HEK293T (cell line): ENCODE results near the gene CD300H.

Source experiments
- CTCF ChIA-PET: fragments of 350-600 bp; formaldehyde crosslinking; extraction: SDS; loops from one replicate; lab custom pipeline; 2021; ENCODE audit warnings: antibody characterized with exemption, inconsistent platforms; lab: Yijun Ruan, JAX
- POLR2A ChIA-PET: fragments of 350-600 bp; formaldehyde crosslinking; extraction: SDS; loops from one replicate; lab custom pipeline; 2020; ENCODE audit warnings: antibody characterized with exemption, inconsistent platforms; lab: Yijun Ruan, JAX
- DNase-seq: peaks from one replicate; pipeline ENCODE4 v3.0.0; 2012; ENCODE audit warnings: mixed read lengths; ENCODE audit errors: extremely low spot score
- ARNT ChIP-seq: fragments of 450-650 bp; IDR thresholded peaks from 2 replicates; pipeline ENCODE4 v1.6.1; 2017; ENCODE audit warnings: mild to moderate bottlenecking
- BHLHE40 ChIP-seq: fragments of 450-650 bp; IDR thresholded peaks from 2 replicates; pipeline ENCODE4 v1.6.1; 2016; ENCODE audit warnings: mild to moderate bottlenecking, moderate library complexity, borderline replicate concordance
- CTBP1 ChIP-seq: fragments of 450-650 bp; IDR thresholded peaks from 2 replicates; pipeline ENCODE4 v1.6.1; 2016; ENCODE audit warnings: borderline replicate concordance
- ELF4 ChIP-seq: fragments of 450-650 bp; IDR thresholded peaks from 2 replicates; pipeline ENCODE4 v1.6.1; 2017; ENCODE audit warnings: antibody characterized with exemption
- FOXA1 ChIP-seq: fragments of 450-650 bp; IDR thresholded peaks from 2 replicates; pipeline ENCODE4 v1.6.1; 2016; ENCODE audit warnings: mild to moderate bottlenecking
- FOXK2 ChIP-seq: fragments of 450-650 bp; IDR thresholded peaks from 2 replicates; pipeline ENCODE4 v1.6.1; 2016; ENCODE audit warnings: mild to moderate bottlenecking
- FOXM1 ChIP-seq: fragments of 450-650 bp; IDR thresholded peaks from 2 replicates; pipeline ENCODE4 v1.6.1; 2017; ENCODE audit warnings: mild to moderate bottlenecking, borderline replicate concordance
- HDGF ChIP-seq: fragments of 450-650 bp; IDR thresholded peaks from 2 replicates; pipeline ENCODE4 v1.6.1; 2017; ENCODE audit warnings: antibody characterized with exemption, borderline replicate concordance
- L3MBTL2 ChIP-seq: fragments of 450-650 bp; conservative IDR thresholded peaks from 2 replicates; pipeline ENCODE4 v1.6.1; 2016; ENCODE audit warnings: mild to moderate bottlenecking
- LEF1 ChIP-seq: fragments of 450-650 bp; IDR thresholded peaks from 2 replicates; pipeline ENCODE4 v1.6.1; 2017; ENCODE audit warnings: mild to moderate bottlenecking, borderline replicate concordance
- NFRKB ChIP-seq: fragments of 450-650 bp; IDR thresholded peaks from 2 replicates; pipeline ENCODE4 v1.6.1; 2016; ENCODE audit warnings: mild to moderate bottlenecking, moderate library complexity
- SP1 ChIP-seq: fragments of 450-650 bp; IDR thresholded peaks from 2 replicates; pipeline ENCODE4 v1.6.1; 2017
- SUZ12 ChIP-seq: fragments of 450-650 bp; IDR thresholded peaks from 2 replicates; pipeline ENCODE4 v1.6.1; 2016; ENCODE audit warnings: mild to moderate bottlenecking
- TARDBP ChIP-seq: fragments of 450-650 bp; IDR thresholded peaks from 2 replicates; pipeline ENCODE4 v1.6.1; 2016
- ZNF384 ChIP-seq: fragments of 450-650 bp; IDR thresholded peaks from 2 replicates; pipeline ENCODE4 v1.6.1; 2016
- TF ChIP-seq, protein P1 (sequence below): fragments of 450-650 bp; IDR thresholded peaks from 2 replicates; pipeline ENCODE4 v1.6.1; 2016

The CD300H gene

DNA sequence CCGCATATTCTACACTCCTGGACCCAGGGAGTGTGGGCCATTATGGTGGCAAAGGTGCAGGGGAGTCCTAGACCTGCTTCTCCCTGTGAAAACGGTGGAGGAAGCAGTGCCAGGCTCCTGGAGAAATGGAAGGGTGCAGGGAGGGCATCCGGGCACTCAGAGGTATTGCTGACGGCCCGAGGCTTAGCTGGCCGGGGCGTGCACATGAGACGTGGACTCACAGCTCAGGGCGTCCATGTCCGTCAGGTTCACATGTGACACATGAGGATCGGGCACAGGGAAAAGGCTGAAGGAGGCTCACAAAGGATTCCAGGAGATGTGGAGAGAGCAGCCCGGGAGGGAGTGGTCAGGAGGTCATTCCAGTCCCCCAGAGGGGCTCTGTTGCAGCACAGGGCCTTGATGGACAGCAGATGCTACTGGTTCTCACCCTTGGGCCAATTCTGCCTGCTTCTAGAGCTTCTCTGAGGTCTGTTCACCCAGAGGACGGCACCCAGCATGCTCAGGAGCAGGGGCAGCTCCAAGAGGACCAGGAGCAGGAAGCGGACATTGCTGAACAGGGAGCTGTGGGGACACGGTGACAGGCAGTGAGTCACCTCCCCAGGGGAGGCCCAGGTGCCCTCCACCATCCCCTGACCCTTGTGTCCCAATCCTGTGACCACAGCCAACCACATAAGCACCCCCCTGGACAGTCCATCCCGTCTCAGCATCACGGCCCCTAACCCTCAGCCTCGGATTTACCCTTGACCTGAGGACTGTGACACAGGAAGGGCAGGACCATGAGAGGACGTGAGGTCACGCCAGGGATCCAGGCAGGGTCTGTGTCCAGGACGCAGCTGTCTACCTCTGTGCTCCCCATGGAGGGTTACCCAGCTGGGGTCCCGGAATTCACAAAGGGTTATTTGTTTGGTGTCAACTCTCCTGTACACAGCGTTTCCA lies 25.9 kb downstream of the CD300H start:
- no peak for TF ChIP-seq FOXM1
- no peak for TF ChIP-seq BHLHE40
- TF ChIP-seq LEF1, result no peak
- no peak for TF ChIP-seq ELF4
- no peak for TF ChIP-seq CTBP1
- TF ChIP-seq FOXA1, result no peak
- TF ChIP-seq L3MBTL2, result no peak
- no peak for TF ChIP-seq SUZ12
- no peak for TF ChIP-seq SP1
- no peak for TF ChIP-seq TARDBP
- TF ChIP-seq FOXK2, result no peak
- no peak for TF ChIP-seq ZNF384
- no peak for TF ChIP-seq NFRKB
- no peak for TF ChIP-seq HDGF
- no peak for DNase-seq
- ChIA-PET POLR2A (no interaction called here), CTCF (no interaction called here)

DNA sequence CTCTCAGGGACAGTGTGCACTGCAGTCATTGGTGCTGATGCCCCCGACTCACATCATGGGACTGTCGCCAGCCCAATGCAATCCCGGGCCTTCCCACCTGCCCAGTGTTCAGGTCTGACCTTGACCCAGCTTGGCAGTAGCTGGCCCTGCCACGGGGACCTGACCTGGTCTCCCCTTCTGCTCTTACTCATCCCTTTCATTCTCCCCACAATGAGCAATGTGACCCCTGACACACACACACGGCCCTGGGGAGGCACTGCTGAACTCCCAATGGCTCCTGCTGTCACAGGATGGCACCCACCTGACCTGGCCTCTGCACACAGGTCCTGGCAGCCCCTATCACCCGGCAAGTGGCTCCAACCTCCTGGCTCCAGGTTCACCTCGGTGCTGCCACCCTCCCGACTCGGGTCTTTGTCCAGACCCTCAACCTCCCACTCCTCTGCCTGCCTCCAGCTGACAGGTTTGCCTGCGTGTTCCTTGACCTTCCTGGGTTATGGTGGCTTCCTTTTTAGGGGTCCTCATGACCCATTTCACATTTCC lies 28.0 kb downstream of the CD300H start:
- no peak for DNase-seq
- TF ChIP-seq HDGF, result no peak
- TF ChIP-seq L3MBTL2, result no peak
- no peak for TF ChIP-seq LEF1
- TF ChIP-seq FOXK2, result no peak
- no peak for TF ChIP-seq FOXM1
- no peak for TF ChIP-seq CTBP1
- TF ChIP-seq, protein P1, sequence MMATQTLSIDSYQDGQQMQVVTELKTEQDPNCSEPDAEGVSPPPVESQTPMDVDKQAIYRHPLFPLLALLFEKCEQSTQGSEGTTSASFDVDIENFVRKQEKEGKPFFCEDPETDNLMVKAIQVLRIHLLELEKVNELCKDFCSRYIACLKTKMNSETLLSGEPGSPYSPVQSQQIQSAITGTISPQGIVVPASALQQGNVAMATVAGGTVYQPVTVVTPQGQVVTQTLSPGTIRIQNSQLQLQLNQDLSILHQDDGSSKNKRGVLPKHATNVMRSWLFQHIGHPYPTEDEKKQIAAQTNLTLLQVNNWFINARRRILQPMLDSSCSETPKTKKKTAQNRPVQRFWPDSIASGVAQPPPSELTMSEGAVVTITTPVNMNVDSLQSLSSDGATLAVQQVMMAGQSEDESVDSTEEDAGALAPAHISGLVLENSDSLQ, result no peak
- no peak for TF ChIP-seq FOXA1
- no peak for TF ChIP-seq ELF4
- TF ChIP-seq TARDBP, result no peak
- TF ChIP-seq BHLHE40, result no peak
- TF ChIP-seq SP1, result no peak
- ChIA-PET POLR2A (no interaction called here), CTCF (no interaction called here)

DNA sequence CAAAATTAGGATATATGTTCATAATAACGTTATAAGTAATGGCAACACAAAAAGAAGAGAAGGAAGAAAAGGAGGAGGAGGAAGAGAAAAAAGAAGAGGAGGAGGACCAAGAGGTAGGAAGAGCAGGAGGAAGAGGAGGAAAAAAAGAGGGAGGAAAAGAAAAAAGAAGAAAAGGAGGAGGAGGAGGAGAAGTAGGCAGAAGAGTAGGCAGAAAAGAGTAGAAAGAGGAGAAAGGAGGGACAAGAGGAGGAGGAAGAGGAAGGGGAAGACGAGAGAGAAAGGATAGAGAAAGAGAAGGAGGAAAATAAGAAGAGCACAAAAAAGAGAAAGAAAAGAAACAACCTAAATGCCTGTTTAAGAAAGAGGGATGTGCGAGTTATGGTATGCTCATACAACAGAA lies 30.4 kb downstream of the CD300H start:
- TF ChIP-seq FOXA1 (no peak), FOXK2 (no peak), FOXM1 (no peak), CTBP1 (no peak), HDGF (no peak), ELF4 (no peak)
- ChIA-PET CTCF (no interaction called here), POLR2A (interaction anchor here (0.9 kb wide), 1 partner anchor 9 kb away, joined by 3 read pairs; no protein-coding TSS in a partner anchor)
- no peak for DNase-seq

- CTCF ChIA-PET, result interaction anchor here (1.6 kb wide), 1 partner anchor 164 kb away, joined by 7 read pairs; no protein-coding TSS in a partner anchor
- TF ChIP-seq LEF1, result no peak
- TF ChIP-seq ELF4, result no peak
- TF ChIP-seq NFRKB, result no peak
- TF ChIP-seq FOXK2, result no peak
- TF ChIP-seq FOXM1, result no peak
- TF ChIP-seq CTBP1, result no peak
- TF ChIP-seq BHLHE40, result no peak
- TF ChIP-seq, protein P1, result no peak
- TF ChIP-seq ARNT, result no peak
- no peak for DNase-seq
- POLR2A ChIA-PET, result no interaction called here
These were observed 35.2 kb downstream of the CD300H start for GRCh38 chr17:74532115-74532514.

- no peak for TF ChIP-seq CTBP1
- no peak for TF ChIP-seq FOXA1
- TF ChIP-seq ELF4, result no peak
- TF ChIP-seq SUZ12, result no peak
- no peak for TF ChIP-seq ZNF384
- no peak for TF ChIP-seq BHLHE40
- no peak for TF ChIP-seq LEF1
- TF ChIP-seq SP1, result no peak
- TF ChIP-seq HDGF, result no peak
- TF ChIP-seq TARDBP, result no peak
- ChIA-PET CTCF (no interaction called here), POLR2A (no interaction called here)
- no peak for DNase-seq
These were observed 36.0 kb downstream of the CD300H start, which contains the start of gene CD300LB for GRCh38 chr17:74531231-74531761. Gene CD300LB (minus strand): TSS chr17:74531475. CDS start chr17:74531350, 125 bp downstream.

DNA sequence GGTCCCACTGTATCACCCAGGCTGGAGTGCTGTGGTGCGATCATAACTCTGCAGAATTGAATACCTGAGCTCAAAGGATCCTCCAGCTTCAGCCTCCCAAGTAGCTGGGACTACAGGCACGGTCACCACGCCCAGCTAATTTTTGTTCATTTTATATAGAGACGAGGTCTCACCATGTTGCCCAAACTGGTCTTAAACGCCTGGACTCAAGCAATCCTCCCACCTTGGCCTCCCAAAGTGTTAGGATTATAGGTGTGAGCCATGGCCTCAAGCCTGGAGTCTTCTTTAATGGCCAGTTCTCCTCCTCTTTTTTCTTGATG lies 36.5 kb downstream of the CD300H start:
- TF ChIP-seq CTBP1 (no peak), ARNT (no peak), SP1 (no peak), SUZ12 (no peak), FOXK2 (no peak), L3MBTL2 (no peak), ZNF384 (no peak), BHLHE40 (no peak), FOXA1 (no peak), TARDBP (no peak), NFRKB (no peak), HDGF (no peak), FOXM1 (no peak), ELF4 (no peak), LEF1 (no peak)
- TF ChIP-seq, protein P1, result no peak
- ChIA-PET POLR2A (no interaction called here), CTCF (interaction anchor here (1.0 kb wide), 1 partner anchor 163 kb away, joined by 3 read pairs; no protein-coding TSS in a partner anchor)
- no peak for DNase-seq
